ENCODE measurements around the gene CEP131. TPM values are rescaled to one million over a fixed set of nuclear protein-coding genes. Genes with fewer than 3 reads are reported as not detected.

Gene CEP131
- total RNA-seq, 2 donors from 2014 or later: 9.9 to 22.7 TPM

- peak overlapping the region in 1 of 4 donors; percentile 14 for H3K27ac ChIP-seq
- H3K9me3 ChIP-seq: no peaks in the 10 kb centered on the region
- TF ChIP-seq CTCF (IDR thresholded peaks at IDR 0.05) (peak; percentile 21 to 93 (median 85)), POLR2A (IDR thresholded peaks at IDR 0.05) (no peak)
- intact Hi-C loops (cut with DNase I): no loop called here
- peaks cover 9% of the 10 kb centered on the region for H3K4me1 ChIP-seq
- ATAC-seq (peak; percentile 94), DNase-seq (peak; percentile 82 to 90 (median 88))
- H3K4me3 ChIP-seq: no peak overlapping the region
- H3K27me3 ChIP-seq: no peaks in the 10 kb centered on the region
- WGBS, 2 donors: 43 to 46% methylated on average over 26 to 27 of the region's 27 CpGs
- H3K36me3 ChIP-seq (replicated peaks in 1 of 2; ENCODE audit: insufficient read depth in 1 of 2, low read depth in 2 of 2): no peaks in the 10 kb centered on the region
These were observed 21.8 kb downstream of the CEP131 start for GRCh38 chr17:81200695-81201580.

GRCh38 chr17:81200201-81200600 is 22.6 kb downstream of the CEP131 start:
- Histone ChIP-seq H3K27ac (no peak overlapping the region), H3K9me3 (no peaks in the 10 kb centered on the region), H3K4me3 (no peak overlapping the region), H3K27me3 (no peaks in the 10 kb centered on the region), H3K4me1 (peaks cover 9% of the 10 kb centered on the region), H3K36me3 (replicated peaks in 1 of 2; ENCODE audit: insufficient read depth in 1 of 2, low read depth in 2 of 2) (no peaks in the 10 kb centered on the region)
- WGBS, 2 donors: 83% methylated on average over 16 of the region's 18 CpGs; no CpG with 5 or more reads in 1 of the 2 donors
- ATAC-seq: no peak
- TF ChIP-seq CTCF (IDR thresholded peaks at IDR 0.05) (no peak), POLR2A (IDR thresholded peaks at IDR 0.05) (no peak)
- no peak for DNase-seq
- intact Hi-C loops (cut with DNase I): no loop called here

GRCh38 chr17:81199482-81199830 is 23.3 kb downstream of the CEP131 start:
- no peaks in the 10 kb centered on the region for H3K36me3 ChIP-seq (replicated peaks in 1 of 2; ENCODE audit: insufficient read depth in 1 of 2, low read depth in 2 of 2)
- intact Hi-C loops (cut with DNase I): loop anchor here (5.0 kb wide), 1 partner anchor 57 kb away; no protein-coding TSS in a partner anchor
- no peak overlapping the region for H3K4me3 ChIP-seq
- ATAC-seq (no peak), DNase-seq (no peak)
- peaks cover 9% of the 10 kb centered on the region for H3K4me1 ChIP-seq
- H3K27me3 ChIP-seq: no peaks in the 10 kb centered on the region
- TF ChIP-seq POLR2A (IDR thresholded peaks at IDR 0.05): no peak
- TF ChIP-seq CTCF (IDR thresholded peaks at IDR 0.05): no peak
- no peaks in the 10 kb centered on the region for H3K9me3 ChIP-seq
- no peak overlapping the region for H3K27ac ChIP-seq
- 91 to 100% methylated on average over 5 to 18 of the region's 18 CpGs for WGBS, 2 donors

GRCh38 chr17:81198826-81199481 is 23.8 kb downstream of the CEP131 start:
- TF ChIP-seq POLR2A (IDR thresholded peaks at IDR 0.05) (no peak), CTCF (IDR thresholded peaks at IDR 0.05) (no peak)
- DNase-seq (no peak), ATAC-seq (no peak)
- H3K27me3 ChIP-seq: no peaks in the 10 kb centered on the region
- intact Hi-C loops (cut with DNase I): loop anchor here (5.0 kb wide), 1 partner anchor 57 kb away; no protein-coding TSS in a partner anchor
- H3K4me3 ChIP-seq: no peak overlapping the region
- H3K27ac ChIP-seq: no peak overlapping the region
- no peaks in the 10 kb centered on the region for H3K9me3 ChIP-seq
- H3K4me1 ChIP-seq: peaks cover 9% of the 10 kb centered on the region
- WGBS, 2 donors: 89 to 95% methylated on average over 7 to 20 of the region's 22 CpGs
- no peaks in the 10 kb centered on the region for H3K36me3 ChIP-seq (replicated peaks in 1 of 2; ENCODE audit: insufficient read depth in 1 of 2, low read depth in 2 of 2)

Measured in body of pancreas (tissue), 4 donors.